CD14-positive monocyte (primary cell): ENCODE results near the gene TMEM235. TPM values are rescaled to one million over a fixed set of nuclear protein-coding genes. Genes with fewer than 3 reads are reported as not detected.
A peak's percentile ranks its signal among the peaks of the same experiment; 100 is the strongest.

ENCODE experiments used
- DNase-seq, 3 donors: peaks; one replicate each; pipeline ENCODE4 v3.0.0-alpha.2; 2011 to 2022
- H2AFZ ChIP-seq: 2 replicates; pipeline ENCODE4 v1.6.0; 2012; ENCODE audit warnings: mild to moderate bottlenecking, low read depth, low read length, inconsistent platforms; ENCODE audit not compliant: insufficient read depth, poor library complexity, severe bottlenecking
- H3K27ac ChIP-seq, 2 donors: 1 replicate in 1 of 2; 2 replicates in 1 of 2; pipeline ENCODE4 v1.5.1; 2012 to 2013; ENCODE audit warnings: low read length in 2 of 2, control low read depth in 1 of 2, inconsistent platforms in 1 of 2, low read depth in 1 of 2, mild to moderate bottlenecking in 1 of 2
- H3K27me3 ChIP-seq, 2 donors: one replicate each; pipeline versions ENCODE4 v1.6.0 to v1.6.1; 2011 to 2013; ENCODE audit warnings: low read length in 2 of 2; ENCODE audit not compliant: control insufficient read depth in 2 of 2, insufficient read depth in 2 of 2
- H3K36me3 ChIP-seq, 2 donors: replicated peaks in 1 of 2; 1 replicate in 1 of 2; 2 replicates in 1 of 2; pipeline versions ENCODE4 v1.5.1 to v1.6.1; 2012 to 2013; ENCODE audit warnings: low read length in 2 of 2, control low read depth in 1 of 2, inconsistent platforms in 1 of 2, mild to moderate bottlenecking in 1 of 2; ENCODE audit not compliant: insufficient read depth in 2 of 2, control insufficient read depth in 1 of 2
- H3K4me1 ChIP-seq, 2 donors: 1 replicate in 1 of 2; 2 replicates in 1 of 2; pipeline versions ENCODE4 v1.5.1 to v1.6.1; 2012 to 2013; ENCODE audit warnings: low read length in 2 of 2, control low read depth in 1 of 2, inconsistent platforms in 1 of 2, mild to moderate bottlenecking in 1 of 2, moderate library complexity in 1 of 2; ENCODE audit not compliant: insufficient read depth in 2 of 2, control insufficient read depth in 1 of 2
- H3K4me2 ChIP-seq: replicated peaks from 2 replicates; pipeline ENCODE3; 2012; ENCODE audit warnings: low read length, moderate library complexity, mild to moderate bottlenecking; ENCODE audit not compliant: poor library complexity, severe bottlenecking; ENCODE audit errors: extremely low read depth
- H3K4me3 ChIP-seq, 3 experiments: fragments of 200-600 bp in 1 of 3; sonication (generic) in 1 of 3; replicated peaks in 1 of 3; 1 replicate in 2 of 3; 2 replicates in 1 of 3; pipeline ENCODE4 v1.5.1; 2011 to 2013; ENCODE audit warnings: low read length in 3 of 3, mild to moderate bottlenecking in 3 of 3, control low read depth in 2 of 3, low read depth in 2 of 3, inconsistent platforms in 1 of 3, moderate library complexity in 1 of 3
- H3K79me2 ChIP-seq: 2 replicates; pipeline ENCODE4 v1.6.0; 2012; ENCODE audit warnings: mild to moderate bottlenecking, control low read depth, inconsistent platforms, low read length, moderate library complexity; ENCODE audit not compliant: insufficient read depth
- H3K9ac ChIP-seq: 2 replicates; pipeline ENCODE4 v1.6.0; 2017; ENCODE audit warnings: low read length, mild to moderate bottlenecking; ENCODE audit not compliant: insufficient read depth, poor library complexity, severe bottlenecking
- H3K9me3 ChIP-seq, 2 donors: replicated peaks in 1 of 2; 1 replicate in 1 of 2; 2 replicates in 1 of 2; pipeline versions ENCODE4 v1.5.1 to v1.6.1; 2012 to 2013; ENCODE audit warnings: low read length in 2 of 2, control low read depth in 1 of 2; ENCODE audit not compliant: control insufficient read depth in 1 of 2, insufficient read depth in 1 of 2
- H4K20me1 ChIP-seq: 2 replicates; pipeline ENCODE4 v1.6.0; 2012; ENCODE audit warnings: mild to moderate bottlenecking, low read length, control low read depth, moderate library complexity; ENCODE audit not compliant: insufficient read depth
- H3K27ac Mint-ChIP-seq, 7 donors: one replicate each; pipeline ENCODE4 v1.8.0; 2020; ENCODE audit warnings: mild to moderate bottlenecking in 7 of 7, mixed read lengths in 7 of 7, moderate library complexity in 6 of 7, inconsistent platforms in 2 of 7
- H3K27me3 Mint-ChIP-seq, 3 donors: one replicate each; pipeline ENCODE4 v1.8.0; 2021 to 2022; ENCODE audit warnings: low read depth in 3 of 3, mild to moderate bottlenecking in 3 of 3, mixed read lengths in 3 of 3, moderate library complexity in 3 of 3, inconsistent platforms in 1 of 3
- H3K36me3 Mint-ChIP-seq, 2 donors: one replicate each; pipeline ENCODE4 v1.8.0; 2020; ENCODE audit warnings: mixed read lengths in 2 of 2, inconsistent platforms in 1 of 2, mild to moderate bottlenecking in 1 of 2
- H3K4me1 Mint-ChIP-seq: one replicate; pipeline ENCODE4 v1.8.0; 2020; ENCODE audit warnings: mild to moderate bottlenecking, mixed read lengths
- H3K4me3 Mint-ChIP-seq, 2 donors: one replicate each; pipeline ENCODE4 v1.8.0; 2020; ENCODE audit warnings: mild to moderate bottlenecking in 2 of 2, mixed read lengths in 2 of 2, moderate library complexity in 1 of 2
- H3K9me3 Mint-ChIP-seq, 7 donors: one replicate each; pipeline ENCODE4 v1.8.0; 2020 to 2022; ENCODE audit warnings: mixed read lengths in 7 of 7, mild to moderate bottlenecking in 6 of 7, moderate library complexity in 6 of 7, inconsistent platforms in 2 of 7
- WGBS: methylation state at CpG from one replicate; pipeline ENCODE4 v1.1.5; 2013; ENCODE audit warnings: missing lambda C conversion rate; ENCODE audit not compliant: insufficient coverage; 5-methylcytosine and 5-hydroxymethylcytosine counted together
- intact Hi-C, 2 donors: fragments of 100-400 bp; cut with micrococcal nuclease; formaldehyde crosslinking; loops; one replicate each; pipeline versions ENCODE4 v1.15.0 to v1.15.1; 2023
- polyA plus RNA-seq, 3 donors: library from polyadenylated mRNA; depleted of rRNA in 1 of 3; unstranded in 2 of 3; stranded (reverse) in 1 of 3; fragments of 300-500 nt in 2 of 3; fragments of >200 nt in 1 of 3; fragmentation: Illumina TruSeq in 2 of 3; gene quantifications; 1 replicate in 2 of 3; 2 replicates in 1 of 3; pipeline ENCODE4 v1.2.3, GENCODE V29; 2012 to 2021
- TF ChIP-seq, protein P1 (sequence below): fragments of 200-600 bp; IDR thresholded peaks from one replicate; pipeline ENCODE4 v1.8.0; 2022; ENCODE audit warnings: antibody characterized with exemption, mild to moderate bottlenecking

TMEM235 gene
- polyA plus RNA-seq, 3 donors: not detected

DNA sequence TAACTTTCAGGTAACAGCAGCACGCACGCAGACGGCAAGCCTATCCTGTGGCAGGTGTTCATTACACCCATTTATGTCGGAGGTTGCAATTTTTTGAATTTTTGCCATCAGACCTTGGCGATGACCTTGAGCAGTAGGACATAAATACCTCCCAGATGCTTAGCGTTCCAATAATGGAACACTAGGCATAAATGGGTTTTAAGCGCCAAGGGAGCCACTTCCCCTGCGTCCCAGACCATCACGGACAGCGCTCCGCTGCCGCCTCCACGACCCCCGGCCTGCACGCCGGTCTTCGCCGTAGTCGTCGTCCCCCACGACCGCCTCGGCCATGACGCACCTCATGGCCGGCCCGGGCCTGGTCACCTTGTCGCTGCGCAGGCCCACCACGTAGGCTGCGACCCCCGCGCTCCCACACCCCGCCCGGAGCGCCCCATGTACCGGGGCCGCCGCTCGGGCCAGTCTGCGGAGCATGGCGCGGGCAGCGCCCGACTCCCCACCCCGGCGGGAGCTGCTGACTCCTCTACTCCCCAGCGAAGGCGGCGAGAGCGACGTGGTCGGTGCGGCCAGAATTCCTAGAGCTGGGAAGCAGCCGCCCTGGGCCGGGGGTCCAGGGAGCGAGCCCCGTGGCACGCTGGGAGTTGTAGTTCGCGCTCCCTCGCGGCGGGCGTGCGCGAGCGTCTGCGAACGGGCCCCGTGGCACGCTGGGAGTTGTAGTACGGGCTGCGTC is 22.7 kb downstream of the TMEM235 start:
- Histone ChIP-seq H4K20me1 (no peaks in the 10 kb centered on the region), H3K27me3 (peaks cover 0 to 10% of the 10 kb centered on the region in 2 donors), H3K4me1 (peaks cover 49 to 61% of the 10 kb centered on the region in 2 donors), H3K79me2 (no peaks in the 10 kb centered on the region), H3K27ac (peak overlapping the region in 1 of 2 donors; percentile 70), H3K4me2 (peak overlapping the region; percentile 94), H3K36me3 (no peaks in the 10 kb centered on the region), H3K4me3 (peak overlapping the region; percentile 53 to 88 (median 66)), H3K9me3 (no peaks in the 10 kb centered on the region), H2AFZ (peak overlapping the region; percentile 99), H3K9ac (peak overlapping the region; percentile 73)
- 3% methylated on average over 71 of the region's 73 CpGs for whole genome bisulfite sequencing
- intact Hi-C loops: loop anchor here (5.0 kb wide), 3 partner anchors 42 to 453 kb away; partner anchors contain the start of gene BIRC5 (in 2 of the 2)
- peak overlapping the region in 6 of 7 donors; percentile 42 to 82 (median 68) for H3K27ac Mint-ChIP-seq
- peak overlapping the region; percentile 68 to 86 for H3K4me3 Mint-ChIP-seq
- TF ChIP-seq, protein P1, sequence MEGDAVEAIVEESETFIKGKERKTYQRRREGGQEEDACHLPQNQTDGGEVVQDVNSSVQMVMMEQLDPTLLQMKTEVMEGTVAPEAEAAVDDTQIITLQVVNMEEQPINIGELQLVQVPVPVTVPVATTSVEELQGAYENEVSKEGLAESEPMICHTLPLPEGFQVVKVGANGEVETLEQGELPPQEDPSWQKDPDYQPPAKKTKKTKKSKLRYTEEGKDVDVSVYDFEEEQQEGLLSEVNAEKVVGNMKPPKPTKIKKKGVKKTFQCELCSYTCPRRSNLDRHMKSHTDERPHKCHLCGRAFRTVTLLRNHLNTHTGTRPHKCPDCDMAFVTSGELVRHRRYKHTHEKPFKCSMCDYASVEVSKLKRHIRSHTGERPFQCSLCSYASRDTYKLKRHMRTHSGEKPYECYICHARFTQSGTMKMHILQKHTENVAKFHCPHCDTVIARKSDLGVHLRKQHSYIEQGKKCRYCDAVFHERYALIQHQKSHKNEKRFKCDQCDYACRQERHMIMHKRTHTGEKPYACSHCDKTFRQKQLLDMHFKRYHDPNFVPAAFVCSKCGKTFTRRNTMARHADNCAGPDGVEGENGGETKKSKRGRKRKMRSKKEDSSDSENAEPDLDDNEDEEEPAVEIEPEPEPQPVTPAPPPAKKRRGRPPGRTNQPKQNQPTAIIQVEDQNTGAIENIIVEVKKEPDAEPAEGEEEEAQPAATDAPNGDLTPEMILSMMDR: no peak
- H3K9me3 Mint-ChIP-seq: peaks cover 0 to 2% (median 0%) of the 10 kb centered on the region in 7 donors
- peaks cover 7 to 10% (median 8%) of the 10 kb centered on the region in 3 donors for H3K27me3 Mint-ChIP-seq
- DNase-seq: peak; percentile 60 to 79 (median 76)
- peaks cover 43% of the 10 kb centered on the region for H3K4me1 Mint-ChIP-seq
- H3K36me3 Mint-ChIP-seq: no peaks in the 10 kb centered on the region

DNA sequence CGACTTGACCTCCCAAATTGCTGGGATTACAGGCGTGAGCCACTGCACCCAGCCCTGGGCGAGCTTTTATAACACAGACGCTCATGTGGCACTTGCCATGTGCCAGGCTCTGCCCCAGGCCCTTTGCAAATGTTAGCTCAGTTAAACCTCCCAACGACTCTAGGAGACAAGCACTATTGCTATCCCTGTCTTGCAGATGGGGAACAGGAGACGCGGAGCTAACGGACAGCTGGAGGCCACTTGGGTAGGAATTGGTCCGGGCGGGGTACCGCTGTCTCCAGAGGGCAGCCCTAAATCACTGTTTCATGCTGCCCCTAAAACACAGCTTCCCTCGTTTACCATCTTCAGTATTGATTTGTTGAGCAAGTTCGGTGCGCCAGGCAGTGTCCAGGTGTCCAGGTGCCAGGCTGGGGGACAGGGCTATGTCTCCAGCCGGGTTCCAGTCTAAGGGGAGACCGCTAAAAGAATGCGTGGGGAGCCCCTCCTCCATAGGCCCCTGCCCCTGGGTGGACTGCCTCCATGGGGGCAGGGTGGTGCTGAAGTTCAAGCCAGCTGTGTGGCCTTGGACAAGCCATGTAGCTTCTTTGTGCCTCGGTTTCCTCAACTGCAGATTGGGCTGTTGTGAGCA is 23.7 kb downstream of the TMEM235 start:
- TF ChIP-seq, protein P1: no peak
- 93% methylated on average over 16 of the region's 18 CpGs for WGBS
- H3K4me1 ChIP-seq: peaks cover 52 to 64% of the 10 kb centered on the region in 2 donors
- no peak overlapping the region for H3K4me2 ChIP-seq
- no peaks in the 10 kb centered on the region for H3K36me3 ChIP-seq
- peaks cover 0 to 4% (median 0%) of the 10 kb centered on the region in 7 donors for H3K9me3 Mint-ChIP-seq
- H3K27ac Mint-ChIP-seq: peak overlapping the region in 1 of 7 donors; percentile 68
- intact Hi-C loops: no loop called here
- peaks cover 0 to 10% of the 10 kb centered on the region in 2 donors for H3K27me3 ChIP-seq
- no peak overlapping the region for H3K27ac ChIP-seq
- no peaks in the 10 kb centered on the region for H3K9me3 ChIP-seq
- H3K79me2 ChIP-seq: no peaks in the 10 kb centered on the region
- H4K20me1 ChIP-seq: no peaks in the 10 kb centered on the region
- no peak overlapping the region for H3K4me3 Mint-ChIP-seq
- H3K4me3 ChIP-seq: no peak overlapping the region
- peaks cover 49% of the 10 kb centered on the region for H3K4me1 Mint-ChIP-seq
- no peak for DNase-seq
- no peak overlapping the region for H3K9ac ChIP-seq
- H3K27me3 Mint-ChIP-seq: peaks cover 7 to 10% (median 8%) of the 10 kb centered on the region in 3 donors
- no peaks in the 10 kb centered on the region for H3K36me3 Mint-ChIP-seq
- no peak overlapping the region for H2AFZ ChIP-seq
